B cell (primary cell): ENCODE results near the gene ZNF701.

Source experiments
- CTCF ChIP-seq: fragments of 200-600 bp; IDR thresholded peaks from one replicate; pipeline ENCODE4 v1.8.0; 2022; ENCODE audit warnings: antibody characterized with exemption, mild to moderate bottlenecking
- EZH2 ChIP-seq: IDR thresholded peaks from 2 replicates; pipeline ENCODE4 v1.6.1; 2012; ENCODE audit warnings: borderline replicate concordance, low read depth, mild to moderate bottlenecking, moderate library complexity, low read length; ENCODE audit not compliant: insufficient read depth, poor library complexity, severe bottlenecking

GRCh38 chr19:52592301-52592700 is 22.2 kb downstream of the ZNF701 start:
- no peak for TF ChIP-seq CTCF
- no peak for TF ChIP-seq EZH2
